Measurements from ENCODE around the gene PDF.

PDF gene

DNA sequence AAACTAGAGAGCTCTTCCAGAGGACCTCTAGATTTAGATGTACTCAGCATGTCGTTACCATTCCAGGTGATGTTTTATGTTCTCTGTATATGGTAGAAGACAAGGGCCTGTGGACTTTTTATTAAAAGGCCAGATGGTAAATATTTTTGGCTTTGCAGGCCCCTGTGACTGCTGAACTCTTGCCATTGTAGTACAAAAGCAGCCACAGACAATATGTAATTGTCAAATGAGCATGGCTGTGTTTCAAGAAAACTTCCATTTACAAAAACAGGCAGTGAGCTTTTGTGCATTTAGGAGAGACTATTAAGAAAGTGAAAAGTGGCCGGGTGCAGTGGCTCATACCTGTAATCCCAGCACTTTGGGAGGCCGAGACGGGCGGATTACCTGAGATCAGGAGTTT is 13.8 kb upstream of the PDF start:
- in situ Hi-C loops (cut with MboI; ENCODE audit: low pct_unique_long_range_greater_than_20kb, low sequenced_read_pairs, unreplicated experiment), result no loop called here
- DNase-seq (ENCODE audit: low spot score), result no peak
- TF ChIP-seq, protein P1, sequence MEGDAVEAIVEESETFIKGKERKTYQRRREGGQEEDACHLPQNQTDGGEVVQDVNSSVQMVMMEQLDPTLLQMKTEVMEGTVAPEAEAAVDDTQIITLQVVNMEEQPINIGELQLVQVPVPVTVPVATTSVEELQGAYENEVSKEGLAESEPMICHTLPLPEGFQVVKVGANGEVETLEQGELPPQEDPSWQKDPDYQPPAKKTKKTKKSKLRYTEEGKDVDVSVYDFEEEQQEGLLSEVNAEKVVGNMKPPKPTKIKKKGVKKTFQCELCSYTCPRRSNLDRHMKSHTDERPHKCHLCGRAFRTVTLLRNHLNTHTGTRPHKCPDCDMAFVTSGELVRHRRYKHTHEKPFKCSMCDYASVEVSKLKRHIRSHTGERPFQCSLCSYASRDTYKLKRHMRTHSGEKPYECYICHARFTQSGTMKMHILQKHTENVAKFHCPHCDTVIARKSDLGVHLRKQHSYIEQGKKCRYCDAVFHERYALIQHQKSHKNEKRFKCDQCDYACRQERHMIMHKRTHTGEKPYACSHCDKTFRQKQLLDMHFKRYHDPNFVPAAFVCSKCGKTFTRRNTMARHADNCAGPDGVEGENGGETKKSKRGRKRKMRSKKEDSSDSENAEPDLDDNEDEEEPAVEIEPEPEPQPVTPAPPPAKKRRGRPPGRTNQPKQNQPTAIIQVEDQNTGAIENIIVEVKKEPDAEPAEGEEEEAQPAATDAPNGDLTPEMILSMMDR (IDR thresholded peaks at IDR 0.05; ENCODE audit: extremely low read depth, insufficient read depth, missing control alignments), result no peak

DNA sequence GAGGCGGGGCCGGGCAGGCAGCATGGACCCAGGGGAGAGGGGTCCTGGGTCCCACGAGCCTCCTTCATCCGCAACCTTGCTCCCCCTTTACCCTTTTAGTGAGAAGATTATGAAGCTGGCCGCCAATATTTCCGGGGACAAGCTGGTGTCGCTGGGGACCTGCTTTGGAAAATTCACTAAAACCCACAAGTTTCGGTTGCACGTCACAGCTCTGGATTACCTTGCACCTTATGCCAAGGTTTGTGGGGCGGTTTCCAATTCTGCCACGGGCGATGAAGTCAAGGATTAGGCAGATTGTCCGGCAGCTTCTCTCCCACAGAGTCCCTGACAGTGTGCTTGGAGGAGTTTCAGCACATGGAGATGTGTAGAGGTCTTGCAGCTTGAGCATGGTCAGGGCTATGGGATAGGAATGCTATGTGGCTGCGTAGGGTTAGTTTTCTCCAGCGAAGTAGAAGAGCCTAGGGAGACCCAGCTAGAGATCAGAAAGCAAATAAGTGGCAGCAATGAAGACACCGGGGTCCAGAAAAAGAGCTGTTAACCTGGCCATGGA is 9.8 kb upstream of the PDF start:
- in situ Hi-C loops (cut with MboI; ENCODE audit: low pct_unique_long_range_greater_than_20kb, low sequenced_read_pairs, unreplicated experiment), result no loop called here
- DNase-seq (ENCODE audit: low spot score), result no peak
- TF ChIP-seq, protein P1 (IDR thresholded peaks at IDR 0.05; ENCODE audit: extremely low read depth, insufficient read depth, missing control alignments), result no peak

DNA sequence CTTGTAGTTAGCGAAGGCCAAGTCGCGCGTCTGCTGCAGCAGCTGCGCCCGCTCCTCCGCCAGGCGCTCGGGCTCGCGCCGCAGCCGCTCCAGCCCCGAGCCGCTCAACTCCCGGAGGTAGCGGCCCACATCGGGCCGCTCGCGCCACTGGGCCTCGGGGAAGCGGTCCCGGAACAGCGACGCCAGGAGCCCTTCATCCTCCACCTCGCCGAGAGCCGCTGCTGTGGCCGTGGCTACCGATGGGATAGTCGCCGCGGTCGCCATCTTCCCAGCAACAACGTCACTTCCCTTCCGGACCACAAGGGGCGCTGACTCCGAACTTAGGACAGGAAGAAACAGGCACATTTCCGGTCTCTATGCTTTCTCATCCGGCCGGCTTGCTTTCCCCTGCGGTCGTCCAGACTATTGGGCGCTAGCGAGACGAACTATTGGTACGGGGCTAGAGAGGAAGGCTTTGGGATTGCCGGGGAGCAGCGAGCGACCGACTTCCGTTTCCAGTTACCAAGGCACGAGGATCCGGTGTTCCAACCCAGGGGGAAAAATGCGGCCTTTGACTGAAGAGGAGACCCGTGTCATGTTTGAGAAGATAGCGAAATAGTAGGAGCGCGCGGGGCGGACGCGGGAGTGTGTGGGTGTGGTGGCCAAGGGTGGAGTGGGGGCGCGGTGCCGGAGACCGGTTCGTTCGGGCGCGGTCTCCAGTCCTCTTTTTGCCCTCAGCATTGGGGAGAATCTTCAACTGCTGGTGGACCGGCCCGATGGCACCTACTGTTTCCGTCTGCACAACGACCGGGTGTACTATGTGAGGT is 9.1 kb upstream of the PDF start, which contains the start of the genes COG8 and NIP7:
Gene COG8, minus strand, starts transcription at position 276 of the 806 bp plus-strand sequence. Its CDS starts 12 bp downstream, at position 264.
Gene NIP7, plus strand, starts transcription at position 484 of the 806 bp plus-strand sequence. Its CDS starts 58 bp downstream, at position 542.
- TF ChIP-seq, protein P1 (IDR thresholded peaks at IDR 0.05; ENCODE audit: extremely low read depth, insufficient read depth, missing control alignments), result peak; percentile 81
- in situ Hi-C loops (cut with MboI; ENCODE audit: low pct_unique_long_range_greater_than_20kb, low sequenced_read_pairs, unreplicated experiment), result no loop called here
- DNase-seq (ENCODE audit: low spot score), result peak; percentile 97

DNA sequence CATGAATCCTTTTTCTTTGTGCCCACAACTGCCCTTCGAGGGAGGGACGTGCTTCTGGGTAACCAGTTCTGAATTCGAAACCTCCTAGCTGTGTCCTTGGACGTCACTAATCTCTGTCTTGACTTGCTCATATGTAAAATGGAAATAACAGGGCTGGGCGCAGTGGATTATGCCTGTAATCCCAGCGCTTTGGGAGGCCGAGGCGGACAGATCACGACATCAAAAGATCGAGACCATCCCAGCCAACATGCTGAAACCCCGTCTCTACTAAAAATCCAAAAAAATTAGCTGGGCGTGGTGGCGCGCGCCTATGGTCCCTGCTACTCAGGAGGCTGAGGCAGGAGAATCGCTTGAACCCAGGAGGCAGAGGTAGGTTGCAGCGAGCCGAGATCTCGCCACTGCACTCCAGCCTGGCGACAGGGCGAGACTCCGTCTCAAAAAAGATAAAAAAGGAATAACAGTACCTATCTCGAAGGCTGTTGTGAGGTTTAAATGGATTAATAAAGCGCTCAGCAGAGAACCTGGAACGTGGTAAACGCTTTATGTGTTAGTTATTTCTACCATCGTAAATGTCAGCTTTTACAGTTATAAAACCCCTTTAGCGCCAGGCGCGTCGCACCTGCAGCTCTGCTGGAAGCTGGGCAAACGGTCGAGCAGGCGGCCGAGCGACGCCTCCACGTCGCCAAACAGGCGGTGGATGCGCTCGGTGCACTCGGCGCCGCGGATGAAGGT is 8.3 kb upstream of the PDF start:
- TF ChIP-seq, protein P1 (IDR thresholded peaks at IDR 0.05; ENCODE audit: extremely low read depth, insufficient read depth, missing control alignments), result no peak
- no peak for DNase-seq (ENCODE audit: low spot score)
- in situ Hi-C loops (cut with MboI; ENCODE audit: low pct_unique_long_range_greater_than_20kb, low sequenced_read_pairs, unreplicated experiment), result no loop called here

DNA sequence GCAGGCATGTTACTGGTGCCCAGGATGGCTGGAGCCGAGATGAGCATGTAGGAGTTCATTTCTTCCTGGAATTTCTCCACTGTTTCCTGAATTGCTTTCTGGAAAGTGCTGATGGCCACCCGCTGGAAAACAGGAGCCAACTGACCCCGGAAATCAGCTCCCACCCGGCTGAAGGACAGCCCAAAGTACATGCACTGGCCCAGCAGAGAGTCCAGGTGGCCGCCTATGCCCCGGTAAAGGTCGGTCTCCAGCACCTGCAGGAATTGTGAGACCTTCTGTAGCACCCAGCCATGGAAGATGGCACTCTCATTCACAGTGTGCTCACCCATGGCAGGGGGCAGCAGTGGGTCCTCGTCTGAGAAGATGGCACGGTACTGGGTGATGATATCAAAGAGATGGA is 4.3 kb upstream of the PDF start:
- in situ Hi-C loops (cut with MboI; ENCODE audit: low pct_unique_long_range_greater_than_20kb, low sequenced_read_pairs, unreplicated experiment), result no loop called here
- no peak for DNase-seq (ENCODE audit: low spot score)
- TF ChIP-seq, protein P1 (IDR thresholded peaks at IDR 0.05; ENCODE audit: extremely low read depth, insufficient read depth, missing control alignments), result no peak
